IPS-15b (cell line): ENCODE results near the gene PRAMEF2.
"Not testable (repeated sequence)": the region's sequence is repeated elsewhere in the genome, so short reads cannot be mapped to it uniquely, and the experiment has no call there.

Experiments
- H3K27me3 ChIP-seq: one replicate; pipeline ENCODE4 v1.6.1; 2013; ENCODE audit warnings: low read length; ENCODE audit not compliant: control insufficient read depth, insufficient read depth
- H3K36me3 ChIP-seq: one replicate; pipeline ENCODE4 v1.6.1; 2013; ENCODE audit warnings: low read length; ENCODE audit not compliant: control insufficient read depth, insufficient read depth
- H3K4me1 ChIP-seq: one replicate; pipeline ENCODE4 v1.6.1; 2013; ENCODE audit warnings: mild to moderate bottlenecking, low read length; ENCODE audit not compliant: control insufficient read depth, insufficient read depth
- H3K4me3 ChIP-seq: one replicate; pipeline ENCODE4 v1.5.1; 2013; ENCODE audit warnings: low read depth, low read length
- H3K9ac ChIP-seq: one replicate; pipeline ENCODE4 v1.6.1; 2013; ENCODE audit warnings: low read depth, mild to moderate bottlenecking, low read length
- H3K9me3 ChIP-seq: one replicate; pipeline ENCODE4 v1.6.1; 2013; ENCODE audit warnings: mild to moderate bottlenecking, low read length; ENCODE audit not compliant: control insufficient read depth, insufficient read depth

PRAMEF2 gene

GRCh38 chr1:12898170-12898569, 41.3 kb downstream of the PRAMEF2 start, which contains the start of gene PRAMEF10:
Gene PRAMEF10 (minus strand): TSS chr1:12898270. CDS start chr1:12895847, 2,423 bp downstream.
- not testable (repeated sequence) for H3K27me3 ChIP-seq, H3K4me3 ChIP-seq, H3K36me3 ChIP-seq, H3K9ac ChIP-seq, H3K4me1 ChIP-seq, H3K9me3 ChIP-seq

GRCh38 chr1:12899186-12899585, 42.3 kb downstream of the PRAMEF2 start:
- not testable (repeated sequence) for H3K9ac ChIP-seq, H3K4me1 ChIP-seq, H3K4me3 ChIP-seq, H3K36me3 ChIP-seq, H3K9me3 ChIP-seq, H3K27me3 ChIP-seq

- not testable (repeated sequence) for H3K4me1 ChIP-seq, H3K36me3 ChIP-seq, H3K9ac ChIP-seq, H3K4me3 ChIP-seq, H3K27me3 ChIP-seq, H3K9me3 ChIP-seq
Measured at GRCh38 chr1:12903793-12904572, 47.1 kb downstream of the PRAMEF2 start.
